Neural cell (in vitro differentiated cells): ENCODE data around the gene RPL29. TPM values are rescaled to one million over a fixed set of nuclear protein-coding genes. Genes with fewer than 3 reads are reported as not detected.
A peak's percentile ranks its signal among the peaks of the same experiment; 100 is the strongest.

ENCODE experiments used
- H2AFZ ChIP-seq: fragments of 200-600, 300-800 bp; sonication (generic), shearing (Covaris generic); 2 replicates; pipeline ENCODE4 v1.6.0; 2014; ENCODE audit warnings: low read depth, mild to moderate bottlenecking, antibody characterized with exemption, low read length, moderate library complexity
- H3F3A ChIP-seq: fragments of 200-600 bp; shearing (Covaris generic); 2 replicates; pipeline ENCODE4 v1.6.1; 2016; ENCODE audit warnings: mild to moderate bottlenecking, moderate library complexity, mixed read lengths, antibody characterized with exemption, low read length; ENCODE audit not compliant: insufficient read depth, poor library complexity, severe bottlenecking
- H3K27ac ChIP-seq: fragments of 200-600, 300-800 bp; sonication (generic), shearing (Covaris generic); 2 replicates; pipeline ENCODE4 v1.5.1; 2014; ENCODE audit warnings: mild to moderate bottlenecking, low read length, moderate library complexity
- H3K27me3 ChIP-seq: fragments of 300-800, 200-600 bp; sonication (generic), shearing (Covaris generic); 2 replicates; pipeline ENCODE4 v1.6.0; 2014; ENCODE audit warnings: mild to moderate bottlenecking, low read depth, low read length, moderate library complexity; ENCODE audit not compliant: insufficient read depth
- H3K36me3 ChIP-seq: fragments of 300-800, 200-600 bp; sonication (generic), shearing (Covaris generic); 2 replicates; pipeline ENCODE4 v1.5.1; 2014; ENCODE audit warnings: mild to moderate bottlenecking, antibody characterized with exemption, low read length, moderate library complexity; ENCODE audit not compliant: insufficient read depth
- H3K4me2 ChIP-seq: fragments of 300-800, 200-600 bp; sonication (generic), shearing (Covaris generic); 2 replicates; pipeline ENCODE4 v1.6.0; 2014; ENCODE audit warnings: mild to moderate bottlenecking, low read length
- H3K4me3 ChIP-seq: fragments of 300-800, 200-600 bp; sonication (generic), shearing (Covaris generic); 2 replicates; pipeline ENCODE4 v1.5.1; 2014; ENCODE audit warnings: mild to moderate bottlenecking, low read length, moderate library complexity
- H3K79me2 ChIP-seq: fragments of 200-600 bp; shearing (Covaris generic); replicated peaks from 2 replicates; pipeline ENCODE4 v1.6.0; 2014; ENCODE audit warnings: mild to moderate bottlenecking, low read length, moderate library complexity; ENCODE audit not compliant: insufficient read depth
- H3K9ac ChIP-seq: fragments of 300-800, 200-600 bp; sonication (generic), shearing (Covaris generic); 2 replicates; pipeline ENCODE4 v1.6.1; 2016; ENCODE audit warnings: mild to moderate bottlenecking, low read length, mixed read lengths
- H3K9me2 ChIP-seq: fragments of 200-600 bp; shearing (Covaris generic); 2 replicates; pipeline ENCODE4 v1.6.1; 2016; ENCODE audit warnings: mild to moderate bottlenecking, low read length, mixed read lengths; ENCODE audit not compliant: insufficient read depth
- H3K9me3 ChIP-seq: fragments of 200-600, 300-800 bp; sonication (generic), shearing (Covaris generic); 2 replicates; pipeline ENCODE4 v1.6.1; 2016; ENCODE audit warnings: mild to moderate bottlenecking, mixed run types, low read length, moderate library complexity, mixed read lengths
- H4K20me1 ChIP-seq: fragments of 200-600 bp; shearing (Covaris generic); 2 replicates; pipeline ENCODE4 v1.6.1; 2016; ENCODE audit warnings: mild to moderate bottlenecking, mixed run types; ENCODE audit not compliant: insufficient read depth
- CTCF ChIP-seq: fragments of 450-650 bp; IDR thresholded peaks from 2 replicates; pipeline ENCODE4 v1.5.1; 2014; ENCODE audit warnings: antibody characterized with exemption, mild to moderate bottlenecking, moderate library complexity; ENCODE audit not compliant: poor library complexity, severe bottlenecking
- EP300 ChIP-seq: fragments of 450-650 bp; conservative IDR thresholded peaks from 2 replicates; pipeline ENCODE4 v1.6.1; 2014; ENCODE audit warnings: antibody characterized with exemption, mild to moderate bottlenecking, moderate library complexity; ENCODE audit not compliant: poor library complexity, severe bottlenecking
- EZH2 ChIP-seq: fragments of 200-600, 300-800 bp; shearing (Covaris generic), sonication (generic); IDR thresholded peaks from 2 replicates; pipeline ENCODE4 v1.6.1; 2014; ENCODE audit warnings: antibody characterized with exemption, low read length, borderline replicate concordance, mild to moderate bottlenecking; ENCODE audit not compliant: insufficient read depth, poor library complexity, severe bottlenecking
- MXI1 ChIP-seq: fragments of 450-650 bp; conservative IDR thresholded peaks from 2 replicates; pipeline ENCODE4 v1.6.1; 2014; ENCODE audit warnings: antibody characterized with exemption, mild to moderate bottlenecking; ENCODE audit not compliant: poor library complexity, severe bottlenecking
- POLR2AphosphoS5 ChIP-seq: IDR thresholded peaks from 2 replicates; pipeline ENCODE4 v1.6.1; 2012
- RAD21 ChIP-seq: fragments of 450-650 bp; conservative IDR thresholded peaks from 2 replicates; pipeline ENCODE4 v1.6.1; 2014; ENCODE audit warnings: antibody characterized with exemption, mild to moderate bottlenecking, moderate library complexity
- REST ChIP-seq: IDR thresholded peaks from 2 replicates; pipeline ENCODE4 v1.6.1; 2012; ENCODE audit warnings: borderline replicate concordance
- SMC3 ChIP-seq: fragments of 450-650 bp; conservative IDR thresholded peaks from 2 replicates; pipeline ENCODE4 v1.6.1; 2014; ENCODE audit warnings: antibody characterized with exemption, mild to moderate bottlenecking, moderate library complexity; ENCODE audit not compliant: poor library complexity
- TAF1 ChIP-seq: IDR thresholded peaks from 2 replicates; pipeline ENCODE4 v1.6.1; 2012; ENCODE audit warnings: low read depth
- polyA plus RNA-seq: library from polyadenylated mRNA; depleted of rRNA; stranded (reverse); fragments of >200 nt; gene quantifications from 2 replicates; pipeline ENCODE4 v1.2.3, GENCODE V29; 2014

Gene RPL29
- polyA plus RNA-seq, 1 donor from 2014 or later = 846 TPM

- H3K4me2 ChIP-seq = no peak overlapping the region
- H3K9me3 ChIP-seq = no peaks in the 10 kb centered on the region
Measured at GRCh38 chr3:52006820-52007133, 11.1 kb upstream of the RPL29 start.

GRCh38 chr3:52006017-52006819, 10.5 kb upstream of the RPL29 start:
- Histone ChIP-seq H4K20me1 (no peaks in the 10 kb centered on the region), H3K79me2 (no peaks in the 10 kb centered on the region), H3K9me3 (no peaks in the 10 kb centered on the region), H3K36me3 (no peaks in the 10 kb centered on the region), H3K4me2 (peak overlapping the region; percentile 51), H3K27ac (peak overlapping the region; percentile 74), H3K27me3 (no peaks in the 10 kb centered on the region), H3K9ac (peak overlapping the region; percentile 61), H3K9me2 (no peaks in the 10 kb centered on the region), H3K4me3 (peak overlapping the region; percentile 55), H2AFZ (peak overlapping the region; percentile 32), H3F3A (no peaks in the 10 kb centered on the region)
- TF ChIP-seq SMC3 (no peak), RAD21 (no peak), CTCF (no peak), EP300 (no peak), REST (no peak)

More at GRCh38 chr3:52006820-52007133, 11.1 kb upstream of the RPL29 start:
- Histone ChIP-seq H4K20me1 (no peaks in the 10 kb centered on the region), H3F3A (no peaks in the 10 kb centered on the region), H3K4me3 (peak overlapping the region; percentile 55), H3K36me3 (no peaks in the 10 kb centered on the region), H3K9ac (peak overlapping the region; percentile 61), H2AFZ (no peak overlapping the region), H3K27ac (peak overlapping the region; percentile 34), H3K79me2 (no peaks in the 10 kb centered on the region), H3K9me2 (no peaks in the 10 kb centered on the region), H3K27me3 (no peaks in the 10 kb centered on the region)
- TF ChIP-seq EP300 = no peak
- TF ChIP-seq CTCF = no peak
- no peak for TF ChIP-seq RAD21
- TF ChIP-seq SMC3 = no peak
- no peak for TF ChIP-seq TAF1
- TF ChIP-seq EZH2 = no peak
- no peak for TF ChIP-seq MXI1
- TF ChIP-seq REST = no peak
- TF ChIP-seq POLR2AphosphoS5 = no peak
